Measurements from ENCODE around the gene ZEB1. TPM values are rescaled to one million over a fixed set of nuclear protein-coding genes. Genes with fewer than 3 reads are reported as not detected.
A peak's percentile ranks its signal among the peaks of the same experiment; 100 is the strongest.

Gene ZEB1
- total RNA-seq, 1 experiment from 2014 or later: 1.4 TPM

DNA sequence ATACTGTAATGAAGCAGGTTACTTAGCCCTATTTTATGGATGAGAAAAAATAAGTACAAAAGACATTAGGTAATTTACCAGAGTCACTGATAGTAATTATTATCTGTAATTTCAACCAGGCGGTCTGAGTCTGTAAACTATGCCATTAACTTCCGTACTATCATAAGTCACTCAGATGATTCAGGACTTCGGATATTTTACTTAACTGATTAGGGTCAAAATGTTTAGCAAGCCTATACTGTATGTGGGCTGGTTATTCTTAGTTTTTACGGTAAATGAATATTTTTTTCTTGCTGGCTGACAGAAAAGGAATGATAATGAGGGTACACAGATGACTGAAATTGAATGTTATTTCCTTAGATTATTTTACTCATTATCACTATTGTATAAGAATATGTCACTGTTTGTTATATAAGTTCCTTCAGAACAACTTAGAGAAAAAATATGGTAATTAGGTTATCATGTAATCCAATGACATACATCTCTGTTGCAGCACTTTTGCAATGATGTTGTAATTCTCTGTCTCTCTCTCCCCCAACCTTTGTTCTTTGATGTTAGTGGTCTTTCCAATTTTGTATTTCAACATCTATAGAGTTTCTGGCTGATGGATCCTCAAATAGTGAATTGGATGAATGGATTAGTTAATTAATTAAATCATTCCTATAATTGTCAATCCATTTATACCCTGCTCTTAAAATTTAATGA lies 165.6 kb downstream of the ZEB1 start:
- Histone ChIP-seq H4K20me1 (ENCODE audit: insufficient read depth) (no peaks in the 10 kb centered on the region), H3K4me2 (no peak overlapping the region), H3K9me3 (ENCODE audit: insufficient read depth, low read depth) (no peaks in the 10 kb centered on the region), H3K36me3 (ENCODE audit: low read depth) (no peaks in the 10 kb centered on the region), H3K27ac (no peak overlapping the region), H3F3A (ENCODE audit: insufficient read depth, low read depth) (no peaks in the 10 kb centered on the region), H3K4me1 (replicated peaks; ENCODE audit: insufficient read depth) (no peaks in the 10 kb centered on the region), H3K27me3 (ENCODE audit: insufficient read depth, low read depth) (no peaks in the 10 kb centered on the region), H3K4me3 (no peak overlapping the region), H2AFZ (no peak overlapping the region), H3K79me2 (ENCODE audit: low read depth) (no peaks in the 10 kb centered on the region), H3K9me2 (ENCODE audit: insufficient read depth) (no peaks in the 10 kb centered on the region)
- TF ChIP-seq, protein P1, sequence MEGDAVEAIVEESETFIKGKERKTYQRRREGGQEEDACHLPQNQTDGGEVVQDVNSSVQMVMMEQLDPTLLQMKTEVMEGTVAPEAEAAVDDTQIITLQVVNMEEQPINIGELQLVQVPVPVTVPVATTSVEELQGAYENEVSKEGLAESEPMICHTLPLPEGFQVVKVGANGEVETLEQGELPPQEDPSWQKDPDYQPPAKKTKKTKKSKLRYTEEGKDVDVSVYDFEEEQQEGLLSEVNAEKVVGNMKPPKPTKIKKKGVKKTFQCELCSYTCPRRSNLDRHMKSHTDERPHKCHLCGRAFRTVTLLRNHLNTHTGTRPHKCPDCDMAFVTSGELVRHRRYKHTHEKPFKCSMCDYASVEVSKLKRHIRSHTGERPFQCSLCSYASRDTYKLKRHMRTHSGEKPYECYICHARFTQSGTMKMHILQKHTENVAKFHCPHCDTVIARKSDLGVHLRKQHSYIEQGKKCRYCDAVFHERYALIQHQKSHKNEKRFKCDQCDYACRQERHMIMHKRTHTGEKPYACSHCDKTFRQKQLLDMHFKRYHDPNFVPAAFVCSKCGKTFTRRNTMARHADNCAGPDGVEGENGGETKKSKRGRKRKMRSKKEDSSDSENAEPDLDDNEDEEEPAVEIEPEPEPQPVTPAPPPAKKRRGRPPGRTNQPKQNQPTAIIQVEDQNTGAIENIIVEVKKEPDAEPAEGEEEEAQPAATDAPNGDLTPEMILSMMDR (conservative IDR thresholded peaks at IDR 0.05): no peak
- TF ChIP-seq EZH2 (IDR thresholded peaks at IDR 0.05; ENCODE audit: low read depth): no peak
- intact Hi-C loops (cut with micrococcal nuclease; ENCODE audit: unreplicated experiment): no loop called here
- BruUV-seq (replicated peaks): no TSS peak
- ChIA-PET CTCF (no interaction called here), POLR2A (ENCODE audit: unreplicated experiment) (no interaction called here)
- DNase-seq: no peak

DNA sequence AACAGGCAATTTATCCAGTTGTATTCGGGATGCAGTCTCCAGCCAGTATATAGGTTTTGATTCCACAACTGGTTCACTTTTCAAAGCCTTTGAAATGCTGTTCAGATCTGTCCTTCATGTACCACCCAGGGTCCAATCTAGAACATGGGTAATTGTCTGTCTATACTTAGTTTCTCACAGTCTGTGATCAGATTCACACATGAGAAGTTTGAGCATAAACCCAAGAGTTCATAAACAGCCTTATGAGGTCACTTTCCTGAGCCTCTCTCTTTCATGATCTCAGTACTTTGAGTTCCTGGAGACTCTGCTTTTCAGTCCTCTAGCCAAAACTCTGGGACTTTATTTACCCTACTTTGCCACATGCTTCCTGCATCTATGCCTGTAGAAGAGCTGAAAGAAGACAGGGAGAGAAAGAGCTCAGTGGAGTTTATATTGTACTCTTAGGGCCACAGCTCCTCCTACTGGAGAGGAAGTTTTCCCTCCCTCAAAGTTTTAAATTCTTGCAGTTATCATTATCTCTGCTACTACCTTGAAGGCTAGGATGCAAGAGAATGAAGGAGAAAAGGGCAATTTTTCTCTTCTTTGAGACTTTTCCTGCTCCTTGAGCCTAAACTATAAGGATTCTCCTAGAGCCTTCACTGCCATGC lies 172.0 kb downstream of the ZEB1 start:
- DNase-seq: peak in 1 of 2 experiments; percentile 19
- Histone ChIP-seq H3K36me3 (ENCODE audit: low read depth) (no peaks in the 10 kb centered on the region), H3K4me2 (no peak overlapping the region), H3K4me1 (replicated peaks; ENCODE audit: insufficient read depth) (no peaks in the 10 kb centered on the region), H3K79me2 (ENCODE audit: low read depth) (no peaks in the 10 kb centered on the region), H2AFZ (no peak overlapping the region), H3F3A (ENCODE audit: insufficient read depth, low read depth) (no peaks in the 10 kb centered on the region), H3K27me3 (ENCODE audit: insufficient read depth, low read depth) (no peaks in the 10 kb centered on the region), H3K27ac (no peak overlapping the region), H3K4me3 (no peak overlapping the region), H4K20me1 (ENCODE audit: insufficient read depth) (no peaks in the 10 kb centered on the region), H3K9me3 (ENCODE audit: insufficient read depth, low read depth) (no peaks in the 10 kb centered on the region), H3K9me2 (ENCODE audit: insufficient read depth) (no peaks in the 10 kb centered on the region)
- BruUV-seq (replicated peaks): no TSS peak
- TF ChIP-seq EZH2 (IDR thresholded peaks at IDR 0.05; ENCODE audit: low read depth): no peak
- TF ChIP-seq, protein P1 (conservative IDR thresholded peaks at IDR 0.05): peak; percentile 68
- ChIA-PET POLR2A (ENCODE audit: unreplicated experiment) (interaction anchor here (0.7 kb wide), 1 partner anchor 404 kb away, joined by 3 read pairs; no protein-coding TSS in a partner anchor), CTCF (interaction anchor here (0.6 to 1.2 kb wide), 6 partner anchors 113 to 803 kb away, joined by 3 to 7 read pairs (median 4); partner anchors contain the start of gene ZNF438)
- intact Hi-C loops (cut with micrococcal nuclease; ENCODE audit: unreplicated experiment): loop anchor here (1.0 to 5.0 kb wide), 3 partner anchors 459 to 804 kb away; no protein-coding TSS in a partner anchor

DNA sequence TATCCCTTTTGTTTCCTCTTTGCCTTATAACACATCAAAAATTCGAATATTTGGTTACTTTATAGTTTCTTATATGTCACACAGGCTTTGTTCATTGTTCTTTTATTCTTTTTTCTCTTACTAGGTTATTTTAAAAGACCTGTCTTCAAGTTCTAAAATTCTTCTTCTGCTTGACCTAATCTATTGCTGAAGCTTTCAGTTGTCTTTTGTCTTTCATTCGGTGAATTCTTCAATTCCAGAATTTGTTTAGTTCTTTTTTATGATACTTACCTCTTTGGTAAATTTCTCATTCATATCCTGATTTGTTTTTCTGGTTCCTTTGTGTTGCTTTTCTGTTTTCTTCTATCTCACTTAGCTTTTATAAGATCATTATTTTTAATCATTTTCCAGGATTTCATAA lies 188.4 kb downstream of the ZEB1 start:
- Histone ChIP-seq H3K27ac (no peak overlapping the region), H3K4me1 (replicated peaks; ENCODE audit: insufficient read depth) (no peaks in the 10 kb centered on the region), H4K20me1 (ENCODE audit: insufficient read depth) (no peaks in the 10 kb centered on the region), H3K79me2 (ENCODE audit: low read depth) (no peaks in the 10 kb centered on the region), H3K9me2 (ENCODE audit: insufficient read depth) (no peaks in the 10 kb centered on the region), H3K36me3 (ENCODE audit: low read depth) (no peaks in the 10 kb centered on the region), H2AFZ (no peak overlapping the region), H3K4me2 (no peak overlapping the region), H3K27me3 (ENCODE audit: insufficient read depth, low read depth) (no peaks in the 10 kb centered on the region), H3F3A (ENCODE audit: insufficient read depth, low read depth) (no peaks in the 10 kb centered on the region), H3K9me3 (ENCODE audit: insufficient read depth, low read depth) (peaks cover 5% of the 10 kb centered on the region; the same call in 1 of the 2 replicates), H3K4me3 (no peak overlapping the region)
- ChIA-PET POLR2A (ENCODE audit: unreplicated experiment) (no interaction called here), CTCF (no interaction called here)
- BruUV-seq (replicated peaks): no TSS peak
- TF ChIP-seq, protein P1 (conservative IDR thresholded peaks at IDR 0.05): no peak
- no peak for DNase-seq
- intact Hi-C loops (cut with micrococcal nuclease; ENCODE audit: unreplicated experiment): no loop called here

Data from PC-9 (cell line).